Mesenteric fat pad (tissue), 1 donor: ENCODE data around the gene TMEM59L. TPM values are rescaled to one million over a fixed set of nuclear protein-coding genes. Genes with fewer than 3 reads are reported as not detected.
"Not testable (repeated sequence)": the region's sequence is repeated elsewhere in the genome, so short reads cannot be mapped to it uniquely, and the experiment has no call there.

Experiments used
- DNase-seq: peaks from one replicate; pipeline ENCODE4 v3.0.0-alpha.2; 2020; ENCODE audit warnings: low spot score
- total RNA-seq: library from RNA; stranded (reverse); fragmentation: NEBNext Ultra II Directional; extraction: Animal tissue kit (Norgen Biotek cat#: 25700); gene quantifications from one replicate; pipeline ENCODE4 v1.2.1, GENCODE V29; 2021
- donor health status: DM: yes; HTN: yes; CAD: no.

The TMEM59L gene
- total RNA-seq, 1 donor from 2014 or later, result 2.0 TPM

GRCh38 chr19:18593367-18594095 lies 19.1 kb upstream of the TMEM59L start:
- DNase-seq, result no peak

- peak; percentile 93 for DNase-seq
Observed at GRCh38 chr19:18594096-18594823, 18.4 kb upstream of the TMEM59L start.

GRCh38 chr19:18594824-18595373 lies 17.8 kb upstream of the TMEM59L start:
- no peak for DNase-seq

GRCh38 chr19:18595475-18595874 lies 17.2 kb upstream of the TMEM59L start:
- no peak for DNase-seq

GRCh38 chr19:18596752-18597157 lies 15.9 kb upstream of the TMEM59L start:
- DNase-seq, result no peak

- DNase-seq, result no peak
Observed at GRCh38 chr19:18597809-18598660, 14.6 kb upstream of the TMEM59L start.

- no peak for DNase-seq
Observed at GRCh38 chr19:18599485-18599884, 13.2 kb upstream of the TMEM59L start.

- DNase-seq, result not testable (repeated sequence)
Observed at GRCh38 chr19:18600692-18601397, 11.8 kb upstream of the TMEM59L start.

- DNase-seq, result no peak
Observed at GRCh38 chr19:18601875-18602274, 10.8 kb upstream of the TMEM59L start.

GRCh38 chr19:18603255-18603957 lies 9.3 kb upstream of the TMEM59L start:
- DNase-seq, result no peak

- no peak for DNase-seq
Observed at GRCh38 chr19:18603958-18604819, 8.5 kb upstream of the TMEM59L start.

GRCh38 chr19:18604820-18605159 lies 7.9 kb upstream of the TMEM59L start:
- DNase-seq, result no peak

GRCh38 chr19:18605196-18605545 lies 7.5 kb upstream of the TMEM59L start:
- DNase-seq, result no peak

- no peak for DNase-seq
Observed at GRCh38 chr19:18605546-18606280, 7.0 kb upstream of the TMEM59L start.

- no peak for DNase-seq
Observed at GRCh38 chr19:18606281-18607225, 6.1 kb upstream of the TMEM59L start, which contains the start of gene CRLF1. Gene CRLF1, minus strand, starts transcription at chr19:18606799. Its CDS starts 143 bp downstream, at chr19:18606656.

- DNase-seq, result no peak
Observed at GRCh38 chr19:18607226-18608101, 5.2 kb upstream of the TMEM59L start.
